ENCODE results near the gene PQBP1. TPM values are rescaled to one million over a fixed set of nuclear protein-coding genes. Genes with fewer than 3 reads are reported as not detected.
A peak's percentile ranks its signal among the peaks of the same experiment; 100 is the strongest.

Gene PQBP1
- total RNA-seq, 4 donors from 2014 or later: 47.8 to 79.8 (median 69.4) TPM

DNA sequence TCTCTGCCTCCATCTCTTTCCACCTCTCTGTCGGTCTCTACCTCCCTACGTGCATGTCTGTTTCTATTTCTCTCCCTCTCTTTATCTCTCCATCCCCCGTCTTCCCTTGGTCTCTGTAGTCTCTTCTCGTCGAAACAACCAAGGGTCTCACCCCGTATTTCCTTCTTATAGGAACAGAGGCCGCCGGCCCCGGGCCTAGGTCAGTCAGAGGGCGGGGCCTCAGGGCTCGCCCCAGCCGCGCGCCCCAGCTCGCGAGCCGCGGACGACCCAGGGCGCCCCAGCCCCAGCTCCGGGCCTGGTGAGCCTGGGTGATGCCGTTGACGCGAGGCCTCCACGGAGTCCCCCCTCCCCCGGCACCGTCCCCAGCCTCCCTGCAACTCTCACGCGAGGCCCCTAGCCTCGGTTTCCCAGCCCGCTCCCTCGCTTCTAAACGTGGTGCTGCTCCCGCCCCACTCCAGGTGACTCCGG lies 6.8 kb upstream of the PQBP1 start:
- Histone ChIP-seq H3K4me3 (peak overlapping the region; percentile 75 to 81), H3K36me3 (peaks cover 0 to 17% of the 10 kb centered on the region in 2 donors), H3K27ac (peak overlapping the region; percentile 74 to 87 (median 84)), H3K27me3 (no peaks in the 10 kb centered on the region), H3K9me3 (no peaks in the 10 kb centered on the region), H3K4me1 (peaks cover 0 to 19% (median 0%) of the 10 kb centered on the region in 3 donors)
- TF ChIP-seq CTCF (IDR thresholded peaks at IDR 0.05): no peak
- TF ChIP-seq POLR2A (IDR thresholded peaks at IDR 0.05): no peak
- no peak for TF ChIP-seq EP300 (IDR thresholded peaks at IDR 0.05)
- ATAC-seq: peak; percentile 49
- WGBS, 2 donors (ENCODE audit: low coverage in 1 of 2): 0 to 45% methylated on average over 3 to 4 of the region's 35 CpGs

- peak overlapping the region; percentile 75 to 81 for H3K4me3 ChIP-seq
- WGBS, 2 donors (ENCODE audit: low coverage in 1 of 2): no CpG with 5 or more reads among the region's 68 CpGs
- TF ChIP-seq POLR2A (IDR thresholded peaks at IDR 0.05): peak; percentile 49 to 65
- no peak for TF ChIP-seq EP300 (IDR thresholded peaks at IDR 0.05)
- TF ChIP-seq POLR2AphosphoS5 (IDR thresholded peaks at IDR 0.05): peak; percentile 6
- peak in 3 of 4 experiments; percentile 35 to 65 (median 55) for TF ChIP-seq CTCF (IDR thresholded peaks at IDR 0.05)
- no peaks in the 10 kb centered on the region for H3K27me3 ChIP-seq
- ATAC-seq: peak; percentile 95
- H3K36me3 ChIP-seq: peaks cover 0 to 17% of the 10 kb centered on the region in 2 donors
- peaks cover 0 to 26% (median 0%) of the 10 kb centered on the region in 3 donors for H3K4me1 ChIP-seq
- no peaks in the 10 kb centered on the region for H3K9me3 ChIP-seq
- peak overlapping the region; percentile 74 to 87 (median 84) for H3K27ac ChIP-seq
Observed at GRCh38 chrX:48891402-48892288, 6.1 kb upstream of the PQBP1 start.

DNA sequence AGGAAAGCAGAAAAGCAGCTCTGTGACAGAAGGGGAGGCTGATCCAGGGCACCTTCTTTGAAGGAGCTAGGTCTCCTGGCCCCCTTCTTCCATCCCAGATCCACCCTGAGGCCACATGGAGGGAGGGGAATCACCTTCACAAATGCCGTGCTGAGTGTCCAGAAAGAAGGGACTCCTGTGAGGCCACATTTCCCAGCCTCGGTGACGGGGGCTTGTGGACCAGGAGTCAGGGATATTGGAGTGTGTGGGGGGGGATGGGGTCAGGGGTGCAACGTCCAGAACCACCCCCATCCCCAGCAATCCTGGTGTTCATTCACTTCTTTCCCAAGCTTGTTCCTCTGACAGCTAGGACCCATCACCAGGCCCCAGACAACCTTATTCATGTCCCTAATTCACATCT lies 4.8 kb upstream of the PQBP1 start:
- Histone ChIP-seq H3K27me3 (no peaks in the 10 kb centered on the region), H3K36me3 (peaks cover 0 to 17% of the 10 kb centered on the region in 2 donors), H3K9me3 (no peaks in the 10 kb centered on the region), H3K27ac (no peak overlapping the region), H3K4me1 (peaks cover 0 to 29% (median 0%) of the 10 kb centered on the region in 3 donors), H3K4me3 (no peak overlapping the region)
- 43% methylated on average over 2 of the region's 4 CpGs; no CpG with 5 or more reads in 1 of the 2 donors for WGBS, 2 donors (ENCODE audit: low coverage in 1 of 2)
- ATAC-seq: no peak
- no peak for TF ChIP-seq POLR2A (IDR thresholded peaks at IDR 0.05)
- no peak for TF ChIP-seq EP300 (IDR thresholded peaks at IDR 0.05)
- TF ChIP-seq POLR2AphosphoS5 (IDR thresholded peaks at IDR 0.05): no peak
- TF ChIP-seq CTCF (IDR thresholded peaks at IDR 0.05): no peak

- WGBS, 2 donors (ENCODE audit: low coverage in 1 of 2): 100% methylated on average over 3 of the region's 16 CpGs; no CpG with 5 or more reads in 1 of the 2 donors
Observed at GRCh38 chrX:48893556-48894348, 4.0 kb upstream of the PQBP1 start.

More at GRCh38 chrX:48893556-48894348, 4.0 kb upstream of the PQBP1 start:
- peaks cover 0 to 34% (median 0%) of the 10 kb centered on the region in 3 donors for H3K4me1 ChIP-seq
- no peak overlapping the region for H3K4me3 ChIP-seq
- TF ChIP-seq POLR2A (IDR thresholded peaks at IDR 0.05): no peak
- no peak for TF ChIP-seq CTCF (IDR thresholded peaks at IDR 0.05)
- TF ChIP-seq EP300 (IDR thresholded peaks at IDR 0.05): no peak
- TF ChIP-seq POLR2AphosphoS5 (IDR thresholded peaks at IDR 0.05): no peak
- no peak overlapping the region for H3K27ac ChIP-seq
- H3K36me3 ChIP-seq: peaks cover 0 to 17% of the 10 kb centered on the region in 2 donors
- no peaks in the 10 kb centered on the region for H3K9me3 ChIP-seq
- H3K27me3 ChIP-seq: no peaks in the 10 kb centered on the region
- ATAC-seq: no peak

Data from gastroesophageal sphincter (tissue), 4 donors.